NT2/D1 (cell line): ENCODE measurements around the gene ZNF570.

ENCODE experiments used
- SUZ12 ChIP-seq: IDR thresholded peaks from 2 replicates; pipeline ENCODE4 v1.6.1; 2011; ENCODE audit not compliant: insufficient read length, insufficient read depth; ENCODE audit errors: extremely low read depth
- YY1 ChIP-seq: IDR thresholded peaks from 2 replicates; pipeline ENCODE4 v1.6.1; 2011; ENCODE audit not compliant: insufficient read length, insufficient read depth
- ZNF274 ChIP-seq: IDR thresholded peaks from 2 replicates; pipeline ENCODE4 v1.6.1; 2011; ENCODE audit warnings: mild to moderate bottlenecking, low read depth, low read length

DNA sequence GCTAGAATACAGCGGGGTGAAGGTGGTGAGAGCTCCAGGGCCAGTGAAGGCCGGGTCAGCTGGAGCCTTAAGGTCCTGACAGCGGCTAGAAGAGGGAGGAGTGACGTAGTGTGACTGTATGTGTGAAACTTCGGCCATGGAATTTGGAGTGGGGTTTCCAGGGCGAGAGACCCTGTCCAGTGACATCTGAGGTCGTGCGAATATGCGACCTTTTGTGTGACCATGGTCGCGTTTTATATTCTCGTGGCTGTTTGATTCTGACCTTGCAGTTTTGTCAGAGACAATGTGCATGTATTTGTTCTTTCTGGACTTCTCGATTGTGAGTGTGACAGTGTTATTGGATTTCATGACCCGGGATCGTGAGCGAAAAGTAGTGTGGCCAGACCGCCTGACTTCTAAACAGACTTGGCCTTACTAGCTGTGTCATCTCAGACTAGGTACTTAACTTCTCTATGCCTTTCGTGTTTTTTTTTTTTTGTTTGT lies 1.5 kb upstream of the ZNF570 start:
- TF ChIP-seq ZNF274 (no peak), YY1 (no peak), SUZ12 (no peak)
